Glomerular visceral epithelial cell (primary cell): ENCODE measurements around the gene RBM42.
"Not testable (repeated sequence)": the region's sequence is repeated elsewhere in the genome, so short reads cannot be mapped to it uniquely, and the experiment has no call there.

Experiments
- DNase-seq: peaks from one replicate; pipeline ENCODE4 v3.0.0-alpha.2; 2016; ENCODE audit errors: extremely low spot score

The RBM42 gene

GRCh38 chr19:35650581-35650980 lies 21.7 kb downstream of the RBM42 start:
- no peak for DNase-seq

GRCh38 chr19:35654828-35655227 lies 26.0 kb downstream of the RBM42 start:
- DNase-seq = not testable (repeated sequence)

DNA sequence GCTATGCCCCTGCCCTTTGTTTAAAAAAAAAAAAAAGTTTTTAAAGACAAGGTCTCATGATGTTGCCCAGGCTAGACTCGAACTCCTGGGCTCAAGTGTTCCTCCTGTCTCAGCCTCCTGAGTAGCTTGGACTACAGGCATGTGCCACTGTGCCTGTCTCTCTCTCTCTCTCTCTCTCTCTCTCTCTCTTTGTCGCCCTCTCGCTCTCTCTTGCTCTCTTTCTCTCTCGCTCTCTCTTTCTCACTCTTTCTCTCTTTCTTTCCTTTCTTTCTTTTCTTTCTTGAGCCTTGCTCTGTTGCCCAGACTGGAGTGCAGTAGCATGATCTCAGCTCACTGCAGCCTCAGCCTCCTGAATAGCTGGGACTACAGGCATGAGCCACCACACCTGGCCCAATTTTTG lies 26.8 kb downstream of the RBM42 start:
- DNase-seq = no peak

GRCh38 chr19:35656700-35657099 lies 27.9 kb downstream of the RBM42 start:
- DNase-seq = no peak

DNA sequence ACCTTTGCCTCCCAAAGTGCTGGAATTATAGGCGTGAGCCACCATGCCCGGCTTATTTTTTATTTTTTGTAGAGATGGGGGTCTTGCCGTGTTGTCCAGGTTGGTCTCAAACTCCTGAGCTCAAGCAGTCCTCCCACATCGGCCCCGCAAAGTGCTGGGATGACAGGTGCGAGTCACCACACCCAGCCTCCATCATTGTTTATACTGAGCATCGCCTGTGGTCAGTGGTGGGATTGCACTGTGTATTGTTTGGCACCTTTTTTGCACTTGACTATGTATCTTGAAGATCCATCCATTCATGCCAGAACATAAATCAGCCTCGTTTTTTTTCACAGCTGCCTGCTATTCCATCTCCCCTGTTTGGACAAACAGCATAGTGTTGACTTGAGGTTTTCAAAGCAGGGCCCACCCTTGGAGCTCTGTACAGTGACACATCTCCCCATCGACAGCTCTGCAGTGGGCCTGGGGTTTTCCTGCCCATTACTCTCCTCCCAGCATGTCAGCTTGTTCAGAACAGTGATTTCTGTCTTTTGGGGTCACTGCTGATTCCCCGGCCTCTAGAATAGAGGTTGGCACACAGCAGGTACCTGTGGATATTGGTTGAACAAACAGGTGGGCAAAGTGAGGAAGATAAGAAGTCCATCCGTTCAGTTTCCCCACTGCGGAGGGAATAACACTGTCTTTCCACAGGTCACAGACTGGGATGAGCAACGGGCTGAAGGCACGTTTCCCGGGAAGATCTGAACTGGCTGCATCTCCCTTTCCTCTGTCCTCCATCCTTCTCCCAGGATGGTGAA lies 29.3 kb downstream of the RBM42 start:
- no peak for DNase-seq

DNA sequence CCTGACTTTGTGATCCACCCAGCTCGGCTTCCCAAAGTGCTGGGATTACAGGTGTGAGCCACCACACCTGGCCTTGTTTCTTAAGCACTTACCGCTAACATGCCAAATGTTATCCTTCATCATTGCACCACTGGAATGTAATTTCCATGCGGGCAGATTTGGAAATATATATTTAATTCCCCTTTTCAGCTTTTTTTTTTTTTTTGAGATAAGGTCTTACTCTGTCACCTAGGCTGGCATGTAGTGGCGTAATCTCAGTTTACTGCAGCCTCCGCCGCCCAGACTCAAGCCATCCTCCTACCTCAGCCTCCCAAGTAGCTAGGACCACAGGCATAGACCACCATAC lies 33.1 kb downstream of the RBM42 start:
- DNase-seq = no peak

GRCh38 chr19:35663981-35664380 lies 35.1 kb downstream of the RBM42 start:
- no peak for DNase-seq

- DNase-seq = no peak
Measured at GRCh38 chr19:35665157-35665556, 36.3 kb downstream of the RBM42 start.

GRCh38 chr19:35665604-35666003 lies 36.8 kb downstream of the RBM42 start:
- DNase-seq = no peak

- DNase-seq = no peak
Measured at GRCh38 chr19:35666251-35666913, 37.5 kb downstream of the RBM42 start, which contains the start of gene UPK1A. Gene UPK1A (plus strand): TSS chr19:35666517. CDS start chr19:35666813, 296 bp downstream.

- DNase-seq = no peak
Measured at GRCh38 chr19:35669566-35669965, 40.7 kb downstream of the RBM42 start.

DNA sequence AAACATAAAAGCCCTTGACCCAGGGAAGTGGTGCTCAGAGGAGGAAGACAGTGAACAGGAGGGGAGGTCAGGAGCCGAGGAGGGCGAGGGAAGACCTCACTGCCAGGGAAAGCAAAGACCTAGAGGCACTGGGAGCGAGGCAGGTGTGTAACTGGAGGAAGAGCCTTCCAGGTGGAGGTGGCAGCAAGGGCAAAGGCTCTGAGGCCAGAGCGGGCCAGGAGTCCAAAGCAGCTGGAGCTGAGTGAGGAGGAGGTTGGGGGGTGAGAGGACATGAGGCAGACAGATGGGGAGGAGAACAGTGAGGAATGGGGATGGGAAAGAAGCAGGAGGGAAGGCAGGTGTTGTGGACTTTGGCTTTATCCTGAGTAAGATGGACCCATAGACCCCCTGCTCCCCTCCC lies 41.1 kb downstream of the RBM42 start:
- DNase-seq = no peak

- no peak for DNase-seq
Measured at GRCh38 chr19:35670686-35671085, 41.9 kb downstream of the RBM42 start.

DNA sequence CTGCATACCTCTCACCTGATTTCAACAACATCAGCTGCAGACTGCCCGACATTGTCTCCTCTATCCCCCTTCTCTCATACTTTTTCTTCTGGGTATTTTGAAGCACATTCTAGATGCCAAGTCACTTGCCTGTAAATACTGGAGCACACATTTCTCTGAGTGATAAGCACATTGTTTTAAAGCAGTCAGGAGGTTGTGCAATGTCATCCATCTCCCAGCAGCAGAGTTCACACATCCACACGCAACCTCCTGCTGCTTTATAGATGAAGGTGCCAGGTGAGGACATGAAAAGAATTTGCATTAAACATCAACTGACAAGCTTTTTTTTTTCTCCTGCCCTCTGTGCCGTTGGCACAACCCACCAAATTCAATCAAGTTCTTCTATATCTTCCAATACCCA lies 43.0 kb downstream of the RBM42 start:
- DNase-seq = no peak

GRCh38 chr19:35673121-35673804 lies 44.4 kb downstream of the RBM42 start:
- peak; percentile 84 for DNase-seq

DNA sequence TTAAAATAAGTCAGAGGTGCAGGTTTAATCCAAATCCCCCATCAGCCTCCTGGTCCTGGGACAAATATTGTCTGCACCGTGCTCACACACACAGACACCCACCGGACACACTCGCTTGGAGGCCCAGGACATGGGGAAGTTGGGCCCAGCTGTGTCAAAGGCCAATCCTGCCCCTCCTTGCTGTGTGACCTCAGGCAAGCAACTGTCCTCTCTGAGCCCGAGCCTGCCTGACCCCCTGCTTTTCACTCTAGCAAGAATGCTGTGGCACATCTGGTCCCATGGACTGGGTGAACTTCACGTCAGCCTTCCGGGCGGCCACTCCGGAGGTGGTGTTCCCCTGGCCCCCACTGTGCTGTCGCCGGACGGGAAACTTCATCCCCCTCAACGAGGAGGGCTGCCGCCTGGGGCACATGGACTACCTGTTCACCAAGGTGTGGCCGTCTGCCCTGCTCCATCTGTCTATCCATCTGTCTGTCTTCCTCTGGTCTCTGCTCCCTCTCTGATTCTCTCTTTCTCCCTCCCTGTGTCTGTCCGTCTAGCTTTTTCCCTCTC lies 46.8 kb downstream of the RBM42 start:
- DNase-seq = no peak
